A549 (cell line): ENCODE measurements around the gene TSNAX. TPM values are rescaled to one million over a fixed set of nuclear protein-coding genes. Genes with fewer than 3 reads are reported as not detected.

Source experiments
- ATAC-seq, 2 experiments: fragments of 200-7000 bp in 1 of 2; fragments of >200 bp in 1 of 2; cut with Nextera tagmentation in 1 of 2; cut with Tn5 transposase in 1 of 2; 3 replicates each; pipeline versions ENCODE4 v1.8.0 to v1.9.1; 2018 to 2020; ENCODE audit warnings: mild to moderate bottlenecking in 1 of 2, moderate library complexity in 1 of 2
- CTCF ChIA-PET: fragments of 300-600 bp; sonication (Branson Sonifier 250); formaldehyde crosslinking; extraction: SDS; loops from one replicate; lab custom pipeline; 2021; ENCODE audit warnings: antibody characterized with exemption, inconsistent platforms; lab: Yijun Ruan, JAX
- POLR2A ChIA-PET: fragments of 350-600 bp; formaldehyde crosslinking; extraction: SDS; loops from one replicate; lab custom pipeline; 2021; ENCODE audit warnings: antibody characterized with exemption, inconsistent platforms; lab: Yijun Ruan, JAX
- DNase-seq, 2 experiments: peaks; one replicate each; pipeline versions ENCODE4 v3.0.0 to v3.0.0-alpha.2; 2011 to 2016; ENCODE audit warnings: low read depth in 1 of 2, low spot score in 1 of 2
- FAIRE-seq: peaks from 2 replicates; lab custom pipeline; 2011; peaks lifted over from hg19 to GRCh38; lab: Jason Lieb, UNC
- H3K27ac ChIP-seq, 2 experiments: fragments of >200 bp; sonication (Bioruptor Twin); formaldehyde crosslinking; 3 replicates each; pipeline ENCODE4 v1.5.1; 2016 to 2017
- H3K4me1 ChIP-seq: fragments of >200 bp; sonication (Bioruptor Twin); formaldehyde crosslinking; 3 replicates; pipeline ENCODE4 v1.6.1; 2016
- H3K4me2 ChIP-seq: fragments of >200 bp; sonication (Bioruptor Twin); formaldehyde crosslinking; 3 replicates; pipeline ENCODE4 v1.6.1; 2016
- H3K4me3 ChIP-seq: fragments of >200 bp; sonication (Bioruptor Twin); formaldehyde crosslinking; 3 replicates; pipeline ENCODE4 v1.5.1; 2016
- H3K9me3 ChIP-seq: fragments of >200 bp; sonication (Bioruptor Twin); formaldehyde crosslinking; 3 replicates; pipeline ENCODE4 v1.6.1; 2016
- BHLHE40 ChIP-seq: IDR thresholded peaks from 2 replicates; pipeline ENCODE4 v1.6.1; 2012; ENCODE audit warnings: low read depth, low read length, inconsistent platforms
- CBX8 ChIP-seq: fragments of 200-600 bp; sonication (generic); IDR thresholded peaks from 2 replicates; pipeline ENCODE4 v1.6.1; 2016
- CHD4 ChIP-seq: fragments of 200-600 bp; sonication (generic); IDR thresholded peaks from 2 replicates; pipeline ENCODE4 v1.6.1; 2016; ENCODE audit warnings: antibody characterized with exemption, mild to moderate bottlenecking, borderline replicate concordance
- FOSB ChIP-seq: fragments of 250-450 bp; sonication (Bioruptor Pico); IDR thresholded peaks from 2 replicates; pipeline ENCODE4 v1.5.0; 2020; ENCODE audit warnings: mild to moderate bottlenecking, moderate library complexity
- FOSL2 ChIP-seq, 2 experiments: fragments of 450-650 bp in 1 of 2; fragments of >200 bp in 1 of 2; sonication (Bioruptor Twin) in 1 of 2; formaldehyde crosslinking; IDR thresholded peaks; 2 replicates each; pipeline versions ENCODE4 v1.5.0 to v1.6.1; 2016 to 2020; ENCODE audit warnings: mild to moderate bottlenecking in 1 of 2, moderate library complexity in 1 of 2
- HOXB13 ChIP-seq: fragments of 250-450 bp; sonication (Bioruptor Pico); IDR thresholded peaks from 2 replicates; pipeline ENCODE4 v1.5.0; 2020; ENCODE audit warnings: low read depth, mild to moderate bottlenecking, moderate library complexity
- JUNB ChIP-seq: fragments of >200 bp; sonication (Bioruptor Twin); formaldehyde crosslinking; IDR thresholded peaks from 2 replicates; pipeline ENCODE4 v1.6.1; 2016
- MAZ ChIP-seq: fragments of 150-350 bp; IDR thresholded peaks from 2 replicates; pipeline ENCODE4 v1.6.1; 2014; ENCODE audit warnings: antibody characterized with exemption, low read depth, low read length, borderline replicate concordance
- MYC ChIP-seq: IDR thresholded peaks from 2 replicates; pipeline ENCODE4 v1.6.1; 2012; ENCODE audit warnings: mild to moderate bottlenecking, inconsistent platforms, low read length, improper control_type of control experiment, borderline replicate concordance
- NPAS2 ChIP-seq: fragments of 250-450 bp; sonication (Bioruptor Pico); IDR thresholded peaks from 2 replicates; pipeline ENCODE4 v1.8.0; 2022; ENCODE audit warnings: mild to moderate bottlenecking, moderate library complexity, borderline replicate concordance
- PHF8 ChIP-seq: fragments of 200-600 bp; sonication (generic); IDR thresholded peaks from 2 replicates; pipeline ENCODE4 v1.6.1; 2016; ENCODE audit warnings: low read depth, mild to moderate bottlenecking, antibody characterized with exemption, moderate library complexity, borderline replicate concordance
- POLR2A ChIP-seq: IDR thresholded peaks from 2 replicates; pipeline ENCODE4 v1.6.1; 2012; ENCODE audit warnings: mild to moderate bottlenecking, low read length
- POLR2AphosphoS2 ChIP-seq: conservative IDR thresholded peaks from 2 replicates; pipeline ENCODE4 v1.6.1; 2012; ENCODE audit warnings: low read length, improper control_type of control experiment, inconsistent platforms
- RAD21 ChIP-seq, 2 experiments: fragments of >200 bp in 1 of 2; sonication (Bioruptor Twin) in 1 of 2; formaldehyde crosslinking in 1 of 2; IDR thresholded peaks in 1 of 2; conservative IDR thresholded peaks in 1 of 2; 2 replicates in 1 of 2; 3 replicates in 1 of 2; pipeline ENCODE4 v1.6.1; 2012 to 2018; ENCODE audit warnings: inconsistent platforms in 1 of 2
- RARB ChIP-seq: fragments of 250-450 bp; sonication (Bioruptor Pico); IDR thresholded peaks from 2 replicates; pipeline ENCODE4 v1.8.0; 2021; ENCODE audit warnings: mild to moderate bottlenecking, moderate library complexity
- RFX5 ChIP-seq: fragments of 450-650 bp; IDR thresholded peaks from 2 replicates; pipeline ENCODE4 v1.7.1; 2014; ENCODE audit warnings: antibody characterized with exemption, mild to moderate bottlenecking, moderate library complexity
- SREBF2 ChIP-seq: fragments of 450-650 bp; IDR thresholded peaks from 2 replicates; pipeline ENCODE4 v1.6.1; 2014; ENCODE audit warnings: mild to moderate bottlenecking, moderate library complexity
- TFCP2L1 ChIP-seq: fragments of 250-450 bp; sonication (Bioruptor Pico); IDR thresholded peaks from 2 replicates; pipeline ENCODE4 v1.5.0; 2021; ENCODE audit warnings: mild to moderate bottlenecking
- WGBS: methylation state at CpG from one replicate; pipeline ENCODE4 v1.1.6; 2017; ENCODE audit errors: missing lambda C conversion rate; 5-methylcytosine and 5-hydroxymethylcytosine counted together
- polyA plus RNA-seq, 4 experiments: library from polyadenylated mRNA; depleted of rRNA in 3 of 4; stranded (reverse); fragments of >200 nt; fragmentation: RNase III in 1 of 4; extraction: RNeasy Plus Mini Kit Qiagen cat#74134 plus additional on column Dnase treatment in 1 of 4; gene quantifications; 2 replicates in 3 of 4; 3 replicates in 1 of 4; pipeline ENCODE4 v1.2.3, GENCODE V29; 2011 to 2017
- TF ChIP-seq, protein P1 (sequence below): fragments of 250-450 bp; sonication (Bioruptor Pico); IDR thresholded peaks from 2 replicates; pipeline ENCODE4 v1.5.0; 2020; ENCODE audit warnings: low read depth, mild to moderate bottlenecking, moderate library complexity
- TF ChIP-seq, protein P2 (sequence below): fragments of >200 bp; sonication (Bioruptor Twin); formaldehyde crosslinking; IDR thresholded peaks from 3 replicates; pipeline ENCODE4 v1.5.1; 2016
- TF ChIP-seq, protein P3 (sequence below): fragments of 150-350 bp; IDR thresholded peaks from 2 replicates; pipeline ENCODE4 v1.6.1; 2014; ENCODE audit warnings: low read depth, mild to moderate bottlenecking, low read length

TSNAX gene
- polyA plus RNA-seq, 2 of the 4 experiments (the other 2 are of a cell fraction) = 48.5 to 58.3 TPM

DNA sequence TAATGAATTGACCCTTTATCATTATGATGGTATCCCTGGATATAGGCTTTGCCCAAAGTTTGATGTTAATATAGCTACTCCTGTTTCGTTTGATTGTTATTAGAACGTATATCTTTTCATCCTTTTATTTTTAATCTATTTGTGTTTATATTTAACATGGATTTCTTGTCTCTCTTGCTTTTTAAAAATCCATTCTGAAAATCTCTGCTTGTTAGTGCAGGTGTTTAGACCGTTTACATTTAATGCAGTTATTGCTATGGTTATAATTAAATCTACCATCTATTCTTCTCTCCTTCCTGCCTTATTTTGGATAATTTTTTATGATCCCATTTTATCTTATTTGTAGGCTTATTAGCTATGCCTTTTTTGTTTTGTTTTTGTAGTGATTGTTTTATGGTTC, 12.4 kb downstream of the TSNAX start:
- TF ChIP-seq CBX8 = no peak
- no peak for TF ChIP-seq RFX5
- TF ChIP-seq, protein P1, sequence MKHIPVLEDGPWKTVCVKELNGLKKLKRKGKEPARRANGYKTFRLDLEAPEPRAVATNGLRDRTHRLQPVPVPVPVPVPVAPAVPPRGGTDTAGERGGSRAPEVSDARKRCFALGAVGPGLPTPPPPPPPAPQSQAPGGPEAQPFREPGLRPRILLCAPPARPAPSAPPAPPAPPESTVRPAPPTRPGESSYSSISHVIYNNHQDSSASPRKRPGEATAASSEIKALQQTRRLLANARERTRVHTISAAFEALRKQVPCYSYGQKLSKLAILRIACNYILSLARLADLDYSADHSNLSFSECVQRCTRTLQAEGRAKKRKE = no peak
- no peak for TF ChIP-seq FOSB
- no peak for TF ChIP-seq JUNB
- TF ChIP-seq FOSL2 (IDR thresholded peaks at IDR 0.05) = no peak
- no peak for TF ChIP-seq FOSL2 (CRISPR knock-in tag; IDR thresholded peaks at IDR 0.05)
- no peak for TF ChIP-seq CHD4
- no peak for TF ChIP-seq RAD21 (conservative IDR thresholded peaks at IDR 0.05 in 1 of 2, IDR thresholded peaks at IDR 0.05 in 1 of 2)
- no peak for TF ChIP-seq TFCP2L1
- TF ChIP-seq, protein P2, sequence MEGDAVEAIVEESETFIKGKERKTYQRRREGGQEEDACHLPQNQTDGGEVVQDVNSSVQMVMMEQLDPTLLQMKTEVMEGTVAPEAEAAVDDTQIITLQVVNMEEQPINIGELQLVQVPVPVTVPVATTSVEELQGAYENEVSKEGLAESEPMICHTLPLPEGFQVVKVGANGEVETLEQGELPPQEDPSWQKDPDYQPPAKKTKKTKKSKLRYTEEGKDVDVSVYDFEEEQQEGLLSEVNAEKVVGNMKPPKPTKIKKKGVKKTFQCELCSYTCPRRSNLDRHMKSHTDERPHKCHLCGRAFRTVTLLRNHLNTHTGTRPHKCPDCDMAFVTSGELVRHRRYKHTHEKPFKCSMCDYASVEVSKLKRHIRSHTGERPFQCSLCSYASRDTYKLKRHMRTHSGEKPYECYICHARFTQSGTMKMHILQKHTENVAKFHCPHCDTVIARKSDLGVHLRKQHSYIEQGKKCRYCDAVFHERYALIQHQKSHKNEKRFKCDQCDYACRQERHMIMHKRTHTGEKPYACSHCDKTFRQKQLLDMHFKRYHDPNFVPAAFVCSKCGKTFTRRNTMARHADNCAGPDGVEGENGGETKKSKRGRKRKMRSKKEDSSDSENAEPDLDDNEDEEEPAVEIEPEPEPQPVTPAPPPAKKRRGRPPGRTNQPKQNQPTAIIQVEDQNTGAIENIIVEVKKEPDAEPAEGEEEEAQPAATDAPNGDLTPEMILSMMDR = no peak
- no peak for TF ChIP-seq SREBF2
- TF ChIP-seq POLR2AphosphoS2 = no peak
- TF ChIP-seq POLR2A = no peak
- TF ChIP-seq MYC = no peak
- TF ChIP-seq, all 56 proteins: peak for 0
- H3K4me2 ChIP-seq = no peak overlapping the region
- DNase-seq = no peak
- H3K9me3 ChIP-seq = peaks cover 13% of the 10 kb centered on the region; the same call in 2 of the 3 replicates
- H3K27ac ChIP-seq = no peak overlapping the region
- no peaks in the 10 kb centered on the region for H3K4me1 ChIP-seq
- FAIRE-seq = no peak
- POLR2A ChIA-PET = no interaction called here
- WGBS = 95% methylated on average over 3 of the region's 3 CpGs
- no peak for ATAC-seq
- H3K4me3 ChIP-seq = no peak overlapping the region
- CTCF ChIA-PET = interaction anchor here (1.1 to 1.3 kb wide), 2 partner anchors 18 to 35 kb away, joined by 3 read pairs; no protein-coding TSS in a partner anchor

DNA sequence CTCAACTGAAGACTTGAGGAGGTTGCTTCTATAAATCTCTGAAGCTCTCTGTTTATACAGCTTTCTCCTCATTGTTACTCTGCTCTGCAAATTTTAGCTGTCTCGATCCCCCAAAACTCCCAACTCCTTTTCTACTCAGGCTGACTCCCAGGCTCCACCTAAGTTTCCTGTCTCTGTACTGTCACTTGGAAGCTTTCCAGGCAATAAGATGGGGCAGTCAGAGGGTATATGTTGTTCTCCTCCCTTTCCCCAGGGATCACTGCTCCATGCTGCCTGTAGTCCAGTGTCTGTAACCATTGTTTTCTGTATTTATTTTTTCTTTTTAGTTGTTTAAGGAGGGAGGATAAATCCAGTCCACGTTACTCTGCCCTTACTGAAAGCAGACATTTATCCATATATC, 13.4 kb downstream of the TSNAX start:
- Histone ChIP-seq H3K27ac (no peak overlapping the region), H3K9me3 (peaks cover 13% of the 10 kb centered on the region; the same call in 2 of the 3 replicates), H3K4me1 (no peaks in the 10 kb centered on the region), H3K4me3 (no peak overlapping the region), H3K4me2 (no peak overlapping the region)
- POLR2A ChIA-PET = no interaction called here
- DNase-seq (no peak), FAIRE-seq (no peak), ATAC-seq (no peak)
- TF ChIP-seq HOXB13 (CRISPR knock-in tag) = no peak
- no peak for TF ChIP-seq FOSB
- TF ChIP-seq CBX8 = no peak
- TF ChIP-seq MAZ = no peak
- TF ChIP-seq PHF8 = no peak
- TF ChIP-seq BHLHE40 = no peak
- no peak for TF ChIP-seq RARB (CRISPR knock-in tag)
- TF ChIP-seq NPAS2 (CRISPR knock-in tag) = no peak
- no peak for TF ChIP-seq CHD4
- TF ChIP-seq, protein P3, sequence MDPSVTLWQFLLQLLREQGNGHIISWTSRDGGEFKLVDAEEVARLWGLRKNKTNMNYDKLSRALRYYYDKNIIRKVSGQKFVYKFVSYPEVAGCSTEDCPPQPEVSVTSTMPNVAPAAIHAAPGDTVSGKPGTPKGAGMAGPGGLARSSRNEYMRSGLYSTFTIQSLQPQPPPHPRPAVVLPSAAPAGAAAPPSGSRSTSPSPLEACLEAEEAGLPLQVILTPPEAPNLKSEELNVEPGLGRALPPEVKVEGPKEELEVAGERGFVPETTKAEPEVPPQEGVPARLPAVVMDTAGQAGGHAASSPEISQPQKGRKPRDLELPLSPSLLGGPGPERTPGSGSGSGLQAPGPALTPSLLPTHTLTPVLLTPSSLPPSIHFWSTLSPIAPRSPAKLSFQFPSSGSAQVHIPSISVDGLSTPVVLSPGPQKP = no peak
- CTCF ChIA-PET = no interaction called here
- WGBS = 97% methylated on average over 2 of the region's 2 CpGs
